K562 (cell line): ENCODE results near the gene SMG9. TPM values are rescaled to one million over a fixed set of nuclear protein-coding genes. Genes with fewer than 3 reads are reported as not detected.

Source experiments
- polyA plus RNA-seq, 8 experiments: library from polyadenylated mRNA; depleted of rRNA in 4 of 8; stranded (reverse) in 5 of 8; unstranded in 3 of 8; fragments of >200 nt; fragmentation: Nextera tagmentation in 2 of 8; fragmentation: Illumina TruSeq in 1 of 8; extraction: Ambion mirVana in 2 of 8; extraction: Trizol in 1 of 8; gene quantifications; 2 replicates each; pipeline versions ENCODE4 v1.2.1 to v1.2.3, GENCODE V29; 2011 to 2014; ENCODE audit warnings: inconsistent platforms in 1 of 8, missing spikeins in 1 of 8
- total RNA-seq, 7 experiments: library from RNA; depleted of rRNA in 6 of 7; stranded (reverse); fragments of >200 nt in 6 of 7; fragmentation: Illumina TruSeq in 2 of 7; extraction: Trizol in 2 of 7; gene quantifications; 2 replicates each; pipeline versions ENCODE4 v1.2.1 to v1.2.3, GENCODE V29; 2011 to 2021; ENCODE audit warnings: low replicate concordance in 1 of 7
- TF ChIP-seq, protein P1 (sequence below): fragments of 450-650 bp; IDR thresholded peaks from 2 replicates; pipeline ENCODE4 v1.6.1; 2016; ENCODE audit warnings: mild to moderate bottlenecking, moderate library complexity

The SMG9 gene
- total and polyA plus RNA-seq, 9 of the 15 experiments (the other 6 are each of a cell fraction or from before 2014, with no cell fraction given) = 1.7 to 79.7 (median 40.2) TPM

DNA sequence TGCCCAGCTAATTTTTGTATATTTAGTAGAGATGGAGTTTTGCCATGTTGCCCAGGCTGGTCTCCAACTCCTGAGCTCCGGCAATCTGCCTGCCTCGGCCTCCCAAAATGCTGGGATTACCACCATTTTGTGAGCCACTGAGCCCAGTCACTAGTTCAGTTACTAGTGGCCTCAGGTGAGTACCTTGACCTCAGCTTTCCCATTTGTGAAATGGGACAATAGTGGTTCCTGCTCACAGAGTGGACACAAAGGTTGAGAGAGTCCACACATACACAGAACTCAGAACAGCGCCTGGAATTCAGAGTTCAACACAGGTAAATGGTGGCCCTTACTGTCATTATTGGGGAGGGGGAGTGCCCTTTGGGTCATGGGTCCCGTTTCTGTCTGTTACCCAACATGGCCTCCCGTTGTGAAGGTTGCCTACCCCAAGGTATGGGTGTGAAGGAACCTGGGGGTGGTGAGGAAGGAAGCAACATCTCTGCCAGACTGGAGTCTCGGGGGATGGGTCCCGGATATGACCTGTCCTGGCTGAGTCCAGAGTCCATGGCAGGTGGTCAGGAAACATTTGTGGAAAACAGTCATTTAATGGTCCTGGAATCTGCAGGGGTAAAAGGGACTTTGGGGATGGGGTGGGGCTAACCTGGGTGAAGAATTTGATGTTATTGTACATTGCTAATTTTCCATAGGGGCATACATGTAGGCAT is 50.6 kb downstream of the SMG9 start (continued):
- TF ChIP-seq, protein P1, sequence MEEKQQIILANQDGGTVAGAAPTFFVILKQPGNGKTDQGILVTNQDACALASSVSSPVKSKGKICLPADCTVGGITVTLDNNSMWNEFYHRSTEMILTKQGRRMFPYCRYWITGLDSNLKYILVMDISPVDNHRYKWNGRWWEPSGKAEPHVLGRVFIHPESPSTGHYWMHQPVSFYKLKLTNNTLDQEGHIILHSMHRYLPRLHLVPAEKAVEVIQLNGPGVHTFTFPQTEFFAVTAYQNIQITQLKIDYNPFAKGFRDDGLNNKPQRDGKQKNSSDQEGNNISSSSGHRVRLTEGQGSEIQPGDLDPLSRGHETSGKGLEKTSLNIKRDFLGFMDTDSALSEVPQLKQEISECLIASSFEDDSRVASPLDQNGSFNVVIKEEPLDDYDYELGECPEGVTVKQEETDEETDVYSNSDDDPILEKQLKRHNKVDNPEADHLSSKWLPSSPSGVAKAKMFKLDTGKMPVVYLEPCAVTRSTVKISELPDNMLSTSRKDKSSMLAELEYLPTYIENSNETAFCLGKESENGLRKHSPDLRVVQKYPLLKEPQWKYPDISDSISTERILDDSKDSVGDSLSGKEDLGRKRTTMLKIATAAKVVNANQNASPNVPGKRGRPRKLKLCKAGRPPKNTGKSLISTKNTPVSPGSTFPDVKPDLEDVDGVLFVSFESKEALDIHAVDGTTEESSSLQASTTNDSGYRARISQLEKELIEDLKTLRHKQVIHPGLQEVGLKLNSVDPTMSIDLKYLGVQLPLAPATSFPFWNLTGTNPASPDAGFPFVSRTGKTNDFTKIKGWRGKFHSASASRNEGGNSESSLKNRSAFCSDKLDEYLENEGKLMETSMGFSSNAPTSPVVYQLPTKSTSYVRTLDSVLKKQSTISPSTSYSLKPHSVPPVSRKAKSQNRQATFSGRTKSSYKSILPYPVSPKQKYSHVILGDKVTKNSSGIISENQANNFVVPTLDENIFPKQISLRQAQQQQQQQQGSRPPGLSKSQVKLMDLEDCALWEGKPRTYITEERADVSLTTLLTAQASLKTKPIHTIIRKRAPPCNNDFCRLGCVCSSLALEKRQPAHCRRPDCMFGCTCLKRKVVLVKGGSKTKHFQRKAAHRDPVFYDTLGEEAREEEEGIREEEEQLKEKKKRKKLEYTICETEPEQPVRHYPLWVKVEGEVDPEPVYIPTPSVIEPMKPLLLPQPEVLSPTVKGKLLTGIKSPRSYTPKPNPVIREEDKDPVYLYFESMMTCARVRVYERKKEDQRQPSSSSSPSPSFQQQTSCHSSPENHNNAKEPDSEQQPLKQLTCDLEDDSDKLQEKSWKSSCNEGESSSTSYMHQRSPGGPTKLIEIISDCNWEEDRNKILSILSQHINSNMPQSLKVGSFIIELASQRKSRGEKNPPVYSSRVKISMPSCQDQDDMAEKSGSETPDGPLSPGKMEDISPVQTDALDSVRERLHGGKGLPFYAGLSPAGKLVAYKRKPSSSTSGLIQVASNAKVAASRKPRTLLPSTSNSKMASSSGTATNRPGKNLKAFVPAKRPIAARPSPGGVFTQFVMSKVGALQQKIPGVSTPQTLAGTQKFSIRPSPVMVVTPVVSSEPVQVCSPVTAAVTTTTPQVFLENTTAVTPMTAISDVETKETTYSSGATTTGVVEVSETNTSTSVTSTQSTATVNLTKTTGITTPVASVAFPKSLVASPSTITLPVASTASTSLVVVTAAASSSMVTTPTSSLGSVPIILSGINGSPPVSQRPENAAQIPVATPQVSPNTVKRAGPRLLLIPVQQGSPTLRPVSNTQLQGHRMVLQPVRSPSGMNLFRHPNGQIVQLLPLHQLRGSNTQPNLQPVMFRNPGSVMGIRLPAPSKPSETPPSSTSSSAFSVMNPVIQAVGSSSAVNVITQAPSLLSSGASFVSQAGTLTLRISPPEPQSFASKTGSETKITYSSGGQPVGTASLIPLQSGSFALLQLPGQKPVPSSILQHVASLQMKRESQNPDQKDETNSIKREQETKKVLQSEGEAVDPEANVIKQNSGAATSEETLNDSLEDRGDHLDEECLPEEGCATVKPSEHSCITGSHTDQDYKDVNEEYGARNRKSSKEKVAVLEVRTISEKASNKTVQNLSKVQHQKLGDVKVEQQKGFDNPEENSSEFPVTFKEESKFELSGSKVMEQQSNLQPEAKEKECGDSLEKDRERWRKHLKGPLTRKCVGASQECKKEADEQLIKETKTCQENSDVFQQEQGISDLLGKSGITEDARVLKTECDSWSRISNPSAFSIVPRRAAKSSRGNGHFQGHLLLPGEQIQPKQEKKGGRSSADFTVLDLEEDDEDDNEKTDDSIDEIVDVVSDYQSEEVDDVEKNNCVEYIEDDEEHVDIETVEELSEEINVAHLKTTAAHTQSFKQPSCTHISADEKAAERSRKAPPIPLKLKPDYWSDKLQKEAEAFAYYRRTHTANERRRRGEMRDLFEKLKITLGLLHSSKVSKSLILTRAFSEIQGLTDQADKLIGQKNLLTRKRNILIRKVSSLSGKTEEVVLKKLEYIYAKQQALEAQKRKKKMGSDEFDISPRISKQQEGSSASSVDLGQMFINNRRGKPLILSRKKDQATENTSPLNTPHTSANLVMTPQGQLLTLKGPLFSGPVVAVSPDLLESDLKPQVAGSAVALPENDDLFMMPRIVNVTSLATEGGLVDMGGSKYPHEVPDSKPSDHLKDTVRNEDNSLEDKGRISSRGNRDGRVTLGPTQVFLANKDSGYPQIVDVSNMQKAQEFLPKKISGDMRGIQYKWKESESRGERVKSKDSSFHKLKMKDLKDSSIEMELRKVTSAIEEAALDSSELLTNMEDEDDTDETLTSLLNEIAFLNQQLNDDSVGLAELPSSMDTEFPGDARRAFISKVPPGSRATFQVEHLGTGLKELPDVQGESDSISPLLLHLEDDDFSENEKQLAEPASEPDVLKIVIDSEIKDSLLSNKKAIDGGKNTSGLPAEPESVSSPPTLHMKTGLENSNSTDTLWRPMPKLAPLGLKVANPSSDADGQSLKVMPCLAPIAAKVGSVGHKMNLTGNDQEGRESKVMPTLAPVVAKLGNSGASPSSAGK = no peak
